Motor neuron (in vitro differentiated cells): ENCODE results near the gene ARHGEF35. TPM values are rescaled to one million over a fixed set of nuclear protein-coding genes. Genes with fewer than 3 reads are reported as not detected.

Experiments used
- ATAC-seq, 8 experiments: fragments of 200-7000 bp; cut with Tn5 transposase; replicated peaks in 6 of 8; 2 replicates each; pipeline ENCODE4 v1.8.0; 2021; ENCODE audit warnings: mild to moderate bottlenecking in 8 of 8, moderate library complexity in 8 of 8
- H3K27ac ChIP-seq, 2 donors: fragments of 250-450 bp; sonication (Bioruptor Pico); 2 replicates each; pipeline ENCODE4 v1.9.0; 2021; ENCODE audit warnings: antibody characterized with exemption in 2 of 2, mild to moderate bottlenecking in 2 of 2, moderate library complexity in 1 of 2
- H3K4me1 ChIP-seq, 2 donors: fragments of 250-450 bp; sonication (Bioruptor Pico); replicated peaks in 1 of 2; 2 replicates each; pipeline ENCODE4 v1.6.1; 2021; ENCODE audit warnings: antibody characterized with exemption in 2 of 2, mild to moderate bottlenecking in 2 of 2, moderate library complexity in 1 of 2
- H3K4me3 ChIP-seq, 5 donors: fragments of 250-450 bp; sonication (Bioruptor Pico); 2 replicates each; pipeline ENCODE4 v1.9.0; 2021; ENCODE audit warnings: antibody characterized with exemption in 5 of 5, mild to moderate bottlenecking in 5 of 5, moderate library complexity in 4 of 5
- WGBS, 10 experiments: fragments of 450-650 bp; shearing (Covaris generic); methylation state at CpG; one replicate each; pipeline ENCODE4 v1.0.0; 2022; 5-methylcytosine and 5-hydroxymethylcytosine counted together
- in situ Hi-C, 9 experiments: fragments of 400-800 bp; cut with MboI; loops; one replicate each; pipeline ENCODE4 v1.15.0; 2021; ENCODE audit warnings: low sequenced_read_pairs in 9 of 9, low pct_unique_long_range_greater_than_20kb in 2 of 9; ENCODE audit not compliant: unreplicated experiment in 9 of 9
- total RNA-seq, 8 experiments: library from RNA; unstranded; fragments of 300-600 nt; gene quantifications; 2 replicates each; pipeline versions ENCODE4 v1.2.3 to v1.2.4, GENCODE V29; 2022

ARHGEF35 gene
- total RNA-seq, 8 experiments from 2014 or later: 0.18 to 1.2 (median 0.26) TPM; not detected in 4

- Histone ChIP-seq H3K4me1 (no peaks in the 10 kb centered on the region), H3K27ac (no peak overlapping the region), H3K4me3 (no peak overlapping the region)
- peak in 1 of 8 experiments; percentile 38 for ATAC-seq
- in situ Hi-C loops: no loop called here
- whole genome bisulfite sequencing, 10 experiments: 14 to 100% (median 83%) methylated on average over 1 of the region's 1 CpG; no CpG with 5 or more reads in 6 of the 10 experiments
Measured at GRCh38 chr7:144158861-144159260, 36.8 kb downstream of the ARHGEF35 start.

- in situ Hi-C loops: no loop called here
- H3K27ac ChIP-seq: no peak overlapping the region
- no peak overlapping the region for H3K4me3 ChIP-seq
- 17 to 73% (median 48%) methylated on average over 1 to 2 of the region's 2 CpGs; no CpG with 5 or more reads in 1 of the 10 experiments for WGBS, 10 experiments
- no peak for ATAC-seq
- H3K4me1 ChIP-seq: no peaks in the 10 kb centered on the region
Measured at GRCh38 chr7:144148224-144148827, 47.3 kb downstream of the ARHGEF35 start.

GRCh38 chr7:144144426-144144825 is 51.2 kb downstream of the ARHGEF35 start:
- no peaks in the 10 kb centered on the region for H3K4me1 ChIP-seq
- H3K27ac ChIP-seq: no peak overlapping the region
- in situ Hi-C loops: no loop called here
- WGBS, 10 experiments: 0 to 100% (median 79%) methylated on average over 1 to 3 of the region's 3 CpGs; no CpG with 5 or more reads in 1 of the 10 experiments
- no peak for ATAC-seq
- H3K4me3 ChIP-seq: no peak overlapping the region

- WGBS, 10 experiments: 0 to 100% (median 21%) methylated on average over 1 to 2 of the region's 3 CpGs; no CpG with 5 or more reads in 6 of the 10 experiments
- in situ Hi-C loops: no loop called here
- H3K27ac ChIP-seq: no peak overlapping the region
- no peaks in the 10 kb centered on the region for H3K4me1 ChIP-seq
- no peak overlapping the region for H3K4me3 ChIP-seq
- peak in 1 of 8 experiments; percentile 80 for ATAC-seq
Measured at GRCh38 chr7:144142187-144142586, 53.4 kb downstream of the ARHGEF35 start.

GRCh38 chr7:144137501-144137900 is 58.1 kb downstream of the ARHGEF35 start:
- Histone ChIP-seq H3K4me3 (no peak overlapping the region), H3K4me1 (no peaks in the 10 kb centered on the region), H3K27ac (no peak overlapping the region)
- WGBS, 10 experiments: 20 to 43% (median 25%) methylated on average over 1 of the region's 1 CpG; no CpG with 5 or more reads in 7 of the 10 experiments
- no peak for ATAC-seq
- in situ Hi-C loops: no loop called here

Other genes with a start within 250 kb of the ARHGEF35 start
- under 1 TPM in 5 of 8 experiments, not detected in 3; 0.05 to 0.76 (median 0.22) TPM for gene OR2F1, start 241.0 kb downstream of the ARHGEF35 start, total RNA-seq
- gene OR6B1, start 195.5 kb downstream of the ARHGEF35 start, total RNA-seq: under 1 TPM in 5 of 8 experiments, not detected in 3; 0.08 to 0.38 (median 0.10) TPM
- gene OR2A5, start 146.9 kb downstream of the ARHGEF35 start, total RNA-seq: under 1 TPM in 5 of 8 experiments, not detected in 3; 0.09 to 0.57 (median 0.14) TPM
- under 1 TPM in 1 of 8 experiments, not detected in 7; 0.62 TPM for gene OR2A25, start 126.0 kb downstream of the ARHGEF35 start, total RNA-seq
- under 1 TPM in 3 of 8 experiments, not detected in 5; 0.04 to 0.19 (median 0.09) TPM for gene OR2A12, start 109.6 kb downstream of the ARHGEF35 start, total RNA-seq
- gene OR2A2, start 86.2 kb downstream of the ARHGEF35 start, total RNA-seq: not detected
- gene OR2A14, start 72.7 kb downstream of the ARHGEF35 start, total RNA-seq: under 1 TPM in 1 of 8 experiments, not detected in 7; 0.08 TPM
- 1 to 10 TPM in 1 of 8 experiments, under 1 TPM in 4, not detected in 3; 0.18 to 1.2 (median 0.25) TPM for gene CTAGE4, start 12.4 kb downstream of the ARHGEF35 start, total RNA-seq
- under 1 TPM in 4 of 8 experiments, not detected in 4; 0.10 to 0.52 (median 0.27) TPM for gene OR2A42, start 43.8 kb upstream of the ARHGEF35 start, total RNA-seq
- gene OR2A7, start 69.0 kb upstream of the ARHGEF35 start, total RNA-seq: 1 to 10 TPM in 1 of 8 experiments, under 1 TPM in 5, not detected in 2; 0.11 to 2.3 (median 0.38) TPM
- gene CTAGE8, start 73.5 kb upstream of the ARHGEF35 start, total RNA-seq: under 1 TPM in 3 of 8 experiments, not detected in 5; 0.29 to 0.38 (median 0.36) TPM
- under 1 TPM in 7 of 8 experiments, not detected in 1; under 0.01 to 0.62 (median 0.17) TPM for gene OR2A1, start 116.6 kb upstream of the ARHGEF35 start, total RNA-seq
- 1 to 10 TPM in 2 of 8 experiments, under 1 TPM in 5, not detected in 1; 0.13 to 1.1 (median 0.57) TPM for gene ARHGEF5, start 159.6 kb upstream of the ARHGEF35 start, total RNA-seq
- under 1 TPM in 2 of 8 experiments, not detected in 6; 0.28 to 0.31 TPM for gene NOBOX, start 207.9 kb upstream of the ARHGEF35 start, total RNA-seq